ENCODE measurements around the gene DRC1.

Gene DRC1

GRCh38 chr2:26448651-26449050 lies 46.9 kb downstream of the DRC1 start:
- no peak for DNase-seq (ENCODE audit: low read depth in 2 of 2)

GRCh38 chr2:26449278-26450030 lies 47.7 kb downstream of the DRC1 start:
- DNase-seq (ENCODE audit: low read depth in 2 of 2): no peak

DNA sequence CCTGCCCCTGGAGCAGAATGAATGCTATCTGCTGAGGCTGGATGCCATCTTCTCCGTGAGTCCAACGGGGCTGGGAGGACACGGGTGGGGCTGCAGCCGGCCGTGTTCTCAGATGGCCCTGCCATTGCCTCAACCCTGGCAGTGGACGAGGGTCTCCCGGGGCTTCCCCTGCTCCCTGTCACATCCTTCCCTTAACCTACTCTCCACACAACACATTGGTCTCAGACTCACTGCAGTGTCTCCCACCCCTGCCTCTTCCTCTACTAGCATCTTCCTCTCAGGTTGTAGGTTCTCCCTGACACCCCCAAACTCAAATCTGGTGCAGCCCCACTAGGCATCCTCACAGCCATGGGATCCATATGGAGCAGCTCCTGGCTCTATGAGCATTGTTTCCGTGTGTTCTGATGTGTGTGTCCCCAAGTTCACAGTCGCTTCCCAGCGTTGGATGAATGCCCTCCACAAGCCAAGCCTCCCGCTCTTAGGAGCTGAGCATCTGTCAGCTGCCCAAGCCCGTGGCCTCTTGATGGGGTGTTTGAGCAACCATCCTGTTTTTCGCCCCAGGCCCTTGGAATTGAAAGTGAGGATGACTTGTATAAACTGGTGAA lies 48.4 kb downstream of the DRC1 start:
- no peak for DNase-seq (ENCODE audit: low read depth in 2 of 2)

DNA sequence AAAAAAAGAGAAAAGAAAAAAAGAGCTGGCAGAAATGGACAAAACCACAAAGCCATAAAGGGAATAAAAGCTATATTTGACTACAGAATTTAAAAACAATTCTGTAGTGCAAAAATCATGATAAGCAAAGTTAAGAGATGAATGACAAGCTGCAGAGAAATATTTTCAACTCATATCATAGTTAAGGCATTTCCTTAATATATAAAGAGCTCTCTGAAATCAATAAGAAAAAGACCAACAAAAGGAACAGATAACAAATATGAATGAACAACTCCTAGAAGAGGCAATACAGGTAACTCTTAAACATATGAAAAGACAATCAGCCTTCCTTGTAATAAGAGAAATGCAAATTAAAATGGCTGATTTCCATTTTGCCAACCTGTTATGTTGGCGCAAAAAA lies 50.0 kb downstream of the DRC1 start:
- no peak for DNase-seq (ENCODE audit: low read depth in 2 of 2)

DNA sequence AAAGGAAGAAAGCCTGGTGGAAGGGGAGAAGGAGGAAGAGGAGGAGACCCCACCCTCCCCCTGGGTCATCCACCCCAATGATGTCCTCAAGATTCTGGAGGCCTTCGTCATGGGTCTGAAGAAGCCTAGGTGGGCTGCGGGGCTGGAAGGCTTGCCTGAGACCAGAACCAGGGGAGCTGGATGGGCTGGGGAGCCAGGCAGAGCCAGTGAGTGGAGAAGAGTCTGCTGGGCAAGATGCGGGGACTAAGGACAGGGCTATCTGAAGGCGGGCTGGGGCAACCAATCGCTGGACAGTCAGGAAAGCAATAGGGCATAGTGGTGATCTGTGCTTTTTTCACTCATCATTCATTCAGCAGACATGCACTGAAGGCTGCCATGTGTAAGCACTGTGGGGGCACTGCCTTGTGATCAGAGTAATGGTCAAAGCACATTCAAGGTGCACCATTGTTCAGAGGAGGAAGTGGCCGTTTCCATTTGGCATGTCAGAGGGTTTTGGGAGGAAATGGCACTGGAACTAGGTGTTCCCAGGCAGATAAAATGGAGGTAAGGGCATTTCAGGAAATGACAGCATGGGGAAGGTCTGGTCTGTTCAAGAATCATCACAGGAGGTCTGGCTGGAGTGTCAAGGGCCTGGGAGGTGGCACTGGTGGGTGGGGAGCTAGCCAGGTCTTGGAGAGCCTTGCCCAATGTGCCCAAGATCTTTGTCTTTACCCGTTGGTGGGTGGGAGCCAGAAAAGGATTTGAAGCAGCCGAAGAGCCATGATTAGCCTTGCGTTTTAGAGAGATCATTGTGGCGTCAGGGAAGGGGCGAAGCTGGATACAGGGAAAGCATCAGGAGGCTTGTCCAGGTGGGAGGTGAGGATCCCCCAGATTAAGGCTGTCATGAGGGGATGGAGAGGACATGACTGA lies 52.0 kb downstream of the DRC1 start:
- no peak for DNase-seq (ENCODE audit: low read depth in 2 of 2)

DNA sequence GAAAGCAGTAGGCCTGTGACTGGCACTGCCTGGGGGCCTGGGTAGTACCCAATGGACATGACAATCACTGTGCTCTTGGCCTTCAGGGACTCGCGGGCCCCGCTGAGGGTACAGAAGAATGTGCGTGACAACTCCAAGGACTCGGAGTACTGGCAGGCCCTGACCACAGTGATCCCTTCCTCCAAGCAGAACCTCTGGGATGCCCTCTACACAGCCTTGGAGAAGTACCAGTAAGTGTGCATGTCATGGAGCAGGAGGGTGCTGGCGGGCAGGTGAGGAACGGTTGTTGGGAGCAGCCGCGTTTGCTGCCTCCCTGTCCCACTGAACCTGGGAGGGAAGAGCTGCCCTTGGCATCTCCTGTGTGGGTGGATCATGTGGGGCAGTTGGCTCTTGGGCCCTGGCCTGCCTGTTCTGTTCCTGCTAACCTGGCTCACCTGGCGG lies 52.9 kb downstream of the DRC1 start:
- no peak for DNase-seq (ENCODE audit: low read depth in 2 of 2)

DNA sequence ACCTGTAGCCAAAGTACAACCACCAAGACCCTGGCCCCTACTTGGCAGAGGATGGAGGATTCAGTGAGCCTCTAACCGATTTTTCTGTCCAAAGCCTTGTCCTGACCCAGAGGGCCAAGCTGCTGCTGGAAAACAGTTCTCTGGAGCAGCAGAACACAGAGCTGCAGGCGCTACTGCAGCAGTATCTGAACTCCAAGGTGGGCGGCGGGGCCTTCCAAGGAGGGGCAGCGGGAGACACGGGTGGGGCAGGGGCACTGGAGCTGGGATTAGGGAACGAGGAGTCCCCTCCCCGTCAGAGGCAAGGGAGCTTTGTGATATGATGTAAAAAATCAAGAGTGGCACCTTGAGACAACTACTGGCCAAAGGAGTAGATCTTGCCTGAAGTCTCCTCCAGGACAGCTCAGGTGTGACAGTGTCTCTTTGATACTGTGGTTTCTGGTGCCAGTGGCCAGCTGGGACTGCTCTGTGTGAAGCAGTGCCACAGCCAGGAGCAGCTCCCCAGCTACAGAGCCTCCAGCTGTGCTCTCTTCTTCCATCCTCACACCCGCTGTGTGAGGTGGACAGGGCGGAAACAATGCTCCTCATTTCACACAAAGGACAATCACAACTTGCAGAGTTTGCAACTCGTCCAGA lies 53.4 kb downstream of the DRC1 start:
- no peak for DNase-seq (ENCODE audit: low read depth in 2 of 2)

DNA sequence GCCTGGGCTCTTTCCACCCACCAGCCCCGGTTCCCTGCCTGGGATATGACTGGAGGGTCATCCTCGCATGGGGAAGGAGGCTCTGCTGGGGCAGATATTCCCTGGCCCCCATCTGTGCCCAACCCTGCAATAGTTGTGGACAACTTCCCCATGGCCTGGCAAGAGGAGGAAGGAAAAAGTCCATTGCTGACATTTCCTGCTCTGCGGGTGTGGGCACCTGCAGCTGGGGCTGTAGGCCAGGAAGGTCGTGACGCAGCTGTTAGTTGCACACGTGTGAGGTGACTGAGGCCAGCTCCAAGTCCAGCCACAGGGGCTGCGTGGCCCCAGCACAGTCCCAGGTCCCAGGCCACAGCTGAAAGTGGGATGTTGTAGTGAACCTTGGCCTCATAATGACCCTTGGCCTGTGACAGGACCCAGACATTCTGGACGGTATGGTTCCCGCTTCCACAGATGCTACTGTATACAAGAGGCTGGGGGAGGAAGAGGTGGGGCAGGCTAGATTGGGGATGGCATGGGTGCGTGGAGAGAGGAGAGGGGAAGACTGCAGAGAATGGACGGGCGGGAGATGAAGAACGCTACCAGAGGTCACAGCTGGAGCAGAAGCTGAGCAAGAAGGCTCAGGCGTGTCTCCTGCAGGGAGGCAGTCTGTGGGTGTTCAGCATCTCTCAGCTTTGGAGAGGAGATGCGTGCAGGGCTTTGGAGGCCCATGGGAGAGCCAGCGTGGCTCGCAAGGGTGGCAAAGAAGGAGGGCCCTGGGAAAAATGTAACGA lies 54.1 kb downstream of the DRC1 start:
- no peak for DNase-seq (ENCODE audit: low read depth in 2 of 2)

DNA sequence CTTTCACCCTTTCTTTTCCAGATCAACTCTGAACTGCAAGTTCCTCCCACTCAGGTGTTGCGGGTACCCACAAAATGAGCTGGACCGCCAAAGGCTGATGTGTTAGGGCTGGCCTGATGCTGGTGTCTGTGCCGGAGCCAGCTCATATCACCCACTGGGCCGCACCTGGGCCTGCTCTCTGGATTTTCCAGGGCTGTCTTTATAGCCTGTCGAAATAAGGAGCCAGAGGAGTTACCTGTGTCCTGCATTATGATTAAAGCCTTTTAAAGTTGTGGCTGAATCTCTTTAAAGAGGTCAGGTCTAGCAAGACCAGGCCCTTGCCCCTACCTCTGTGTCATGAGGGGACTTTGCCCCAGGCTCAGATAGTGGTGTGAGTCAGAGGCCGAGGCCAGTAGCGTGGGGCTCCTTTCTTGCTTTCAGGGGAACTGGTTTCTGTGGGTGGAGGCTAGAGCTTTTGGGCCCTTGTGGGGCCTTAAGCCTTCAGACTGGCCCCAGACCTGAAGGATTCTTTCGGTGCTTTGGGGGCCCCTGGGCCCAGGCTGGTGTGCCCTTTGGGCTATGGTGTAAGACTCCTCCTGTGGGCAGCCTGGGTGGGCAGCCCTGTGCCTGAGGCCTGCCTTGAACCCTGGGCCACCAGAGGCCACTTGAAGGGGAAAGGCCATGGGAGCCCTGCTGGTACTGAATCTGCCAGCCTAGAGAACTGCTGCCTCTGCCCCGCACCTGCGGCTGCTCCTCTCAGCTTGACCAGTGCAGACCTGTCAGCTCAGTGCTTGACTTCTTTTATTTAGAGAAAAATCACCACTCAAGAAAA lies 54.9 kb downstream of the DRC1 start:
- no peak for DNase-seq (ENCODE audit: low read depth in 2 of 2)

- no peak for DNase-seq (ENCODE audit: low read depth in 2 of 2)
Measured at GRCh38 chr2:26457251-26457666, 55.5 kb downstream of the DRC1 start.

DNA sequence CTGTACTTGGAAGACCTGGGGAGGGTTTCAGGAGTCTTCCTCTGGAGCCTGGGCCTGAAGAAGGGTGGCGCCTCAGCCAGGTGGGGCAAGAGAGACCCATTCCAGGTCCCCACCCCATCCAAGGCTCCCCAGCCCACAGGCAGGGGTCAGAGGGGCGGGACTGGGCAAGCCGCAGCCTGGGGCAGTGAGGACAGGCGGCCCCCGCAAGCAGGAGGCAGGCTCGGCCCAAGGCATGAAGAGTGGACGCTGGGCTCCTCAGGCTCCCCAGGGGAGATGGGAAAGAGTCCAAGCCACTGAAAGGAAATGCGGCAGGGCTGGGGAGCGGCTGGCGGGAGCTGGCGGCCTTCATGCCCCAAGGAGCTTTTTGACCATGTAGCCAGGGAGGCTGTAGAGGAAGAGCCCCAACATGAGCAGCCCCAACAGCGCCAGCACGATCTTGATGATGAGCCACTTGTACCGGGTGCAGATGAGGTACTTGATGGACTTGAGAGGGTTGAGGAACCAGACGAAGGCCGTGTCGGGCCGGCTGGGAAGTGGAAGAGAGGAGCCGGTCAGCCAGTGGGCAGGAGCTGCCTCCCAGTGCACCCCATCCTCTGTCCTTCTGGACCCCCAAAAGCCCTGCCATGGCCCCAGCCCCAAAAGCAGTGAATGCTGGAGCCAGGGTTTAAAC lies 56.1 kb downstream of the DRC1 start:
- no peak for DNase-seq (ENCODE audit: low read depth in 2 of 2)

DNA sequence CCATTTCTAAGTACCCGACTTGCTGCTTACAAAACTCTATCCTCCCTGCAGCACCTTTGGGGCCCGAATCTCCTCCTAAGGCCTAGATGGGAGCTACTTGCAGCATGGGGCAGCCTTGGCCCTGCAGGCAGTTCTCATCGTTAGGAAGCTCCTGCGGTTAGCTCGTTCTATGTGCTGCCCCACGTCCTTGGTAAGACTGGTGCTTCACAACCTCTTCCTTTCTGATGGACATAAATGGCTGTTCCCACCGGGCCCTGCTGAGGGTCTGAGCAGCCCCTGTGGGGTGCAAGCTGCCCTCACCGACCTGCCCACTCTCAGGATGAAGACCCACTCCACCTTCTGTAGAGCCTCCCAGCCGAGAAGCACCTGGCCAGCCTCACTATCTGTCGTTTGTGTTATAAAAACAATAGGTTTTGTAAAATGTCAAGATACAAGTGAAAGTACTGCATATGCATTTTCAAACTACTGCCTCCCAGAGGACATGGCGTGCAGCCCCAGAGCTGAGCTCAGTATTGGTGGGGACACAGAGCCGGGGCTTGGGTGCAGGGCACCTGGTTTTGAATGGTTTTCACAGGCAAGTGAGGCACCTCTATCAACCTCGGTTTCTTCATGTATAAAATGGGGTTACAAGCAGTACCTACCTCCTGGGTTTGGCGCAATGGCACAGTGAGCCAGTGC lies 56.8 kb downstream of the DRC1 start:
- no peak for DNase-seq (ENCODE audit: low read depth in 2 of 2)

- DNase-seq (ENCODE audit: low read depth in 2 of 2): no peak
Measured at GRCh38 chr2:26459991-26460612, 58.4 kb downstream of the DRC1 start.

DNA sequence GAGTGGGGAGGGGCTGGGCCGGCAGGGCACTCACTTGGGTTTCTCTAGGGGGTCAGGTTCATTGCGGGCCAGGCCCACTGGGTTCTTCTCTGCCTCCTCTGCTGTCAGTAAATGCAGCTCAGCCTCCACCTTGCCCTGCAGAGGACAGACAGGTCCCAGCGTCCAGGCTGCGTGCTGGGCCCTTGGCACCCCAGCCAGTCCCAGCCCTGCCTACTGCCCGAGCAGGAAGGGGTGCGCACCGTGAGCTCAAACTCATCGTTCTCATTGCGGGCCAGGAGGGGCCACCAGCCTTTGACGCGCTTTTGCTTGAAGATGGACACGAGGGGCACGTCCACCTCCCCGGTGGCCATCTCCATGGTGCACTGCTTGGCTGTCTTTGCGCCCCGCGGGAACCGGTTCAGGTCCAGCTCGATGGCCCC lies 58.9 kb downstream of the DRC1 start:
- no peak for DNase-seq (ENCODE audit: low read depth in 2 of 2)

DNA sequence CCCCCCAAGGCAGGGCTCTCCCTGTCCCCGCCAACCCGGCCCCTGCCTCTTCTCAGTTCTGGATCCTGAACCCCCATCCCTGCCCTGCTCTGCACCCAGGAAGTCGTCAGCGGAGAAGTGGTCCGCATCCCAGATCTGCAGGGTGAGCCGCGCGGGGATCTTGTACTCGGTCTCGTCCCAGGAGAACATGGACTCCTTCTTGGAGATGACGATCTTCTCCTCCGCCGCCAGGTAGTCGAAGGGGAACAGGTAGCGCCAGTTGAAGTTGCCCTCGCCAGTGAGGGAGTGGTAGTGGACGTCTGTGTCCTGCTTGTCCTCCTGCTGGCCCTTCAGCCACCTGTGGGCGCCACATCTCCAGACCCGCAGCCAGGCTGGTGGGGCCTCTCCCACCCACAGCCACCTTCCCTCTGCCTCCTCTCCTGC lies 59.9 kb downstream of the DRC1 start:
- no peak for DNase-seq (ENCODE audit: low read depth in 2 of 2)

GRCh38 chr2:26462100-26462499 lies 60.4 kb downstream of the DRC1 start:
- no peak for DNase-seq (ENCODE audit: low read depth in 2 of 2)

DNA sequence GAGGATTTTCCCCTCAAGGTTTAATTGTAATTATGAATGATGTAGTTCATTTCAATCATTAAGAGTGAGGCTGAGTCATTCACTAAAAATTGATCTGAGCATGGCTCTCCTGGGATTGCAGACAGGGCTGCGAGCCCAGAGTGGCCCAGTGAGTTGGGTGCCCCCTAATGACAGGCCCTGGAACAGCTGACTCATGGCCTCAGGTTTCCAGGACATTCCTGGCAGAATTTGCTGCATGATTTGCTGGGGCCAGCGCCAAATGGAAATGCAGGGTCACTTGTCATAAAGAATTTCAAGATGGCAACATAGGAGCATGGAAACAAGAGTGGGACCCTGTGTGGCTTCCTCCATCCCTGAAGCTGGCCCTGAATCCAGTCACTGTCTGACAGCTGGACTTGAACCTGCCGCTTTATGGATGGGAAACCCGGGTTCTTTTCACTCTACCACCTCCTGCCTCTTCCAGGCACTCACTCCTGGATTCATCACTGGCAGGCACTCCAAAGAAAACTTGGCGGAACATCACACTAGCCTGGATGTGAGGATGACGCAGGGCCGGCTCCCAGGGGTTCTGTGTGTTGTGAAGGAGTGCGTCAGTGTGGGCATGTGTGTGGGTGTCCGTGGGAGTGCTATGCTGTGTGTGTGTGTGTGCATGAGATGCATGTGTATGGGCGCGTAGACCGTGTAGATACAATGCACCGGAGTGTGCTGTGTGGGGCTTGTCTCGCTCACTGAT lies 61.0 kb downstream of the DRC1 start:
- no peak for DNase-seq (ENCODE audit: low read depth in 2 of 2)
